Ovary (tissue), 9 donors: ENCODE measurements around the gene TCF12. TPM values are rescaled to one million over a fixed set of nuclear protein-coding genes. Genes with fewer than 3 reads are reported as not detected.

Experiments used
- DNase-seq, 5 donors: peaks; one replicate each; pipeline ENCODE4 v3.0.0-alpha.2; 2019 to 2020
- H3K27ac ChIP-seq, 2 donors: fragments of 200-600 bp; one replicate each; pipeline versions ENCODE4 v1.5.1 to v1.8.0; 2019 to 2022
- H3K27me3 ChIP-seq: fragments of 200-600 bp; one replicate; pipeline ENCODE4 v1.8.0; 2022
- H3K36me3 ChIP-seq: fragments of 200-600 bp; sonication (generic); one replicate; pipeline ENCODE4 v1.5.1; 2019
- H3K4me1 ChIP-seq: one replicate; pipeline ENCODE4 v1.8.1; 2013; ENCODE audit warnings: mild to moderate bottlenecking, moderate library complexity; ENCODE audit not compliant: insufficient read depth
- H3K4me3 ChIP-seq: fragments of 200-600 bp; sonication (generic); one replicate; pipeline ENCODE4 v1.5.1; 2017
- H3K9me3 ChIP-seq, 2 donors: fragments of 200-600 bp in 1 of 2; sonication (generic) in 1 of 2; one replicate each; pipeline versions ENCODE4 v1.5.1 to v1.8.1; 2013 to 2019; ENCODE audit warnings: mild to moderate bottlenecking in 1 of 2, moderate library complexity in 1 of 2
- EP300 ChIP-seq: sonication (generic); formaldehyde crosslinking; IDR thresholded peaks from one replicate; pipeline ENCODE4 v1.6.1; 2017; ENCODE audit warnings: antibody characterized with exemption
- POLR2A ChIP-seq: fragments of 450-650 bp; IDR thresholded peaks from one replicate; pipeline ENCODE4 v1.6.1; 2017; ENCODE audit warnings: antibody characterized with exemption, mild to moderate bottlenecking, moderate library complexity
- WGBS, 3 donors: extraction: QIAGEN DNeasy Blood & Tissue Kit in 1 of 3; methylation state at CpG; one replicate each; pipeline versions ENCODE4 v1.1.5 to v1.1.7; 2013 to 2017; 5-methylcytosine and 5-hydroxymethylcytosine counted together
- intact Hi-C, 4 donors: fragments of 100-400 bp; cut with DNase I; formaldehyde crosslinking; loops; one replicate each; pipeline versions ENCODE4 v1.11.0 to v1.15.1; 2022 to 2023
- polyA plus RNA-seq, 2 donors: library from polyadenylated mRNA; stranded (reverse); fragments of 200-250 nt in 1 of 2; fragments of 350-450 nt in 1 of 2; fragmentation: Illumina TruSeq in 1 of 2; extraction: RNeasy Lipid Tissue Mini Kit (QIAGEN cat#74804) in 1 of 2; gene quantifications; one replicate each; pipeline ENCODE4 v1.2.3, GENCODE V29; 2013 to 2014
- total RNA-seq, 7 donors: library from RNA; depleted of rRNA in 2 of 7; stranded (reverse); fragments of >200 nt in 2 of 7; fragmentation: NEBNext Ultra II Directional in 3 of 7; extraction: Animal tissue kit (Norgen Biotek cat#: 25700) in 3 of 7; gene quantifications; one replicate each; pipeline versions ENCODE4 v1.1.0 to v1.2.4, GENCODE V29; 2016 to 2023
- TF ChIP-seq, protein P1 (sequence below), 3 donors: fragments of 450-650 bp in 2 of 3; fragments of 200-600 bp in 1 of 3; IDR thresholded peaks; one replicate each; pipeline versions ENCODE4 v1.5.1 to v1.8.0; 2016 to 2022; ENCODE audit warnings: antibody characterized with exemption in 3 of 3, mild to moderate bottlenecking in 1 of 3
- donor health status: DM: no; HTN: no; CAD: no; lungs with moderate emphysema.
- donor health status: DM: no; HTN: no; CAD: no.
- donor health status: Bipolar disorder and iron deficiency.
- donor health status: DM: yes; HTN: yes; CAD: no.
- donor health status: DM: no; HTN: no; CAD: no.
- donor health status: DM: yes; HTN: yes; CAD: no.

Gene TCF12
- total and polyA plus RNA-seq, 9 donors, result 28.6 to 150 (median 116) TPM

DNA sequence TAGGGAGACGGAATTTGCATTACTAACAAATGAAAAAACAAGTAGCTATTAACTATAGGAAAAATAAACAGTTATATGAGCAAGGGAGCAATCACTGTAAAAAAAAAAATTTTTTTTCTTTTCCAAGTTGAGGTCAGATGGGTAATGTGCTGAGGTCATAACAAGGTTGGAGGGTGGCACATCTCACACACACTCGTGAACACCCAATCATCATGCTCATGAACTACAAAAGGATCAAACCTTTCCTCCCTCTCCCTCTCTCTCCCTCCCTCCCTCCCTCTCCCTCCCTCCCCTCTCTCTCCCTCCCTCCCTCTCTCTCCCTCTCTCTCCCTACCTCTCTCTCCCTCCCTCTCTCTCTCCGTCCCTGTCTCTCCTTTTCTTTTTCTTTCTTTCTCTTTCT is 360.0 kb downstream of the TCF12 start:
- no peaks in the 10 kb centered on the region for H3K36me3 ChIP-seq
- no peaks in the 10 kb centered on the region for H3K4me1 ChIP-seq
- H3K4me3 ChIP-seq, result no peak overlapping the region
- intact Hi-C loops, result no loop called here
- DNase-seq, result no peak
- no peak overlapping the region for H3K27ac ChIP-seq
- no peaks in the 10 kb centered on the region for H3K9me3 ChIP-seq
- no peaks in the 10 kb centered on the region for H3K27me3 ChIP-seq
- no peak for TF ChIP-seq POLR2A
- TF ChIP-seq EP300, result no peak
- TF ChIP-seq, protein P1, sequence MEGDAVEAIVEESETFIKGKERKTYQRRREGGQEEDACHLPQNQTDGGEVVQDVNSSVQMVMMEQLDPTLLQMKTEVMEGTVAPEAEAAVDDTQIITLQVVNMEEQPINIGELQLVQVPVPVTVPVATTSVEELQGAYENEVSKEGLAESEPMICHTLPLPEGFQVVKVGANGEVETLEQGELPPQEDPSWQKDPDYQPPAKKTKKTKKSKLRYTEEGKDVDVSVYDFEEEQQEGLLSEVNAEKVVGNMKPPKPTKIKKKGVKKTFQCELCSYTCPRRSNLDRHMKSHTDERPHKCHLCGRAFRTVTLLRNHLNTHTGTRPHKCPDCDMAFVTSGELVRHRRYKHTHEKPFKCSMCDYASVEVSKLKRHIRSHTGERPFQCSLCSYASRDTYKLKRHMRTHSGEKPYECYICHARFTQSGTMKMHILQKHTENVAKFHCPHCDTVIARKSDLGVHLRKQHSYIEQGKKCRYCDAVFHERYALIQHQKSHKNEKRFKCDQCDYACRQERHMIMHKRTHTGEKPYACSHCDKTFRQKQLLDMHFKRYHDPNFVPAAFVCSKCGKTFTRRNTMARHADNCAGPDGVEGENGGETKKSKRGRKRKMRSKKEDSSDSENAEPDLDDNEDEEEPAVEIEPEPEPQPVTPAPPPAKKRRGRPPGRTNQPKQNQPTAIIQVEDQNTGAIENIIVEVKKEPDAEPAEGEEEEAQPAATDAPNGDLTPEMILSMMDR (IDR thresholded peaks at IDR 0.05), result no peak
- 85 to 89% (median 86%) methylated on average over 3 of the region's 3 CpGs for WGBS, 3 donors

DNA sequence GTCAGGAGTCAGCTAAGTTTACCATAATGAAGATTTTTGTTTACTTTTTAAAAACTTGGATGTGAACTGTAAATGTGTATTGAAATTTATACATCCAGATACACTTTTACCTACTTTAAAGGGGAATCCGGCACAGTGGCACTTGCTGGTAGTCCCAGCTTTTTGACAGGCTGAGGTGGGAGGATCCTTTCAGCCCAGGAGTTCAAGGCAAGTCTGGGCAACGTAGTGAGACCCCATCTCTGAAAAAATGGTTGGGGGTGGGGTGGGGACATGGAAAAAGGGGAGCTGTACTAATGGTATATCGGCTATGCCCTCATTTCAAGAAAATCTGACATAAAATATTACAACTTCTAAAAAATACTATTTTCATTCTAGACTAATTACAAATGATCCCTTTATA is 362.0 kb downstream of the TCF12 start:
- Histone ChIP-seq H3K27ac (no peak overlapping the region), H3K36me3 (no peaks in the 10 kb centered on the region), H3K4me1 (no peaks in the 10 kb centered on the region), H3K27me3 (no peaks in the 10 kb centered on the region), H3K9me3 (no peaks in the 10 kb centered on the region), H3K4me3 (no peak overlapping the region)
- 93 to 95% (median 93%) methylated on average over 3 of the region's 3 CpGs for WGBS, 3 donors
- no peak for DNase-seq
- TF ChIP-seq EP300 (no peak), POLR2A (no peak)
- TF ChIP-seq, protein P1 (IDR thresholded peaks at IDR 0.05), result no peak
- intact Hi-C loops, result no loop called here

DNA sequence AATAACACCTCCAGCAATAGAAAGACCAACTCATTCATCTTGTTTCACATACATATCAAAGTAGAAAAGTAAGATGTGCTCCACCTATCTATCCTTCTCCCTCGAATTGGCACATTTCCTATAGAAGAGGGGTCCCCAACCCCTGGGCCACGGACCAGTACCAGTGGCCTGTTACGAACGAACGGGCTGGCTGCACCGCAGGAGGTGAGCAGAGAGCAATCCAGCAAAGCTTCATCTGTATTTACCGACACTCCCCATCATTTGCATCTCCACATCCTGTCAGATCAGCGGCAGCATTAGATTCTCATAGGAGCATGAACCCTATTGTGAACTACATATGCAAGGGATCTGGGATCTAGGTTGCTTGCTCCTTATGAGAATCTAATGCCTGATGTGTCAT is 362.9 kb downstream of the TCF12 start:
- Histone ChIP-seq H3K27ac (no peak overlapping the region), H3K27me3 (no peaks in the 10 kb centered on the region), H3K36me3 (no peaks in the 10 kb centered on the region), H3K4me1 (no peaks in the 10 kb centered on the region), H3K4me3 (no peak overlapping the region), H3K9me3 (no peaks in the 10 kb centered on the region)
- WGBS, 3 donors, result 89 to 92% (median 90%) methylated on average over 8 of the region's 8 CpGs
- TF ChIP-seq, protein P1 (IDR thresholded peaks at IDR 0.05), result no peak
- no peak for TF ChIP-seq POLR2A
- no peak for TF ChIP-seq EP300
- no peak for DNase-seq
- intact Hi-C loops, result no loop called here

DNA sequence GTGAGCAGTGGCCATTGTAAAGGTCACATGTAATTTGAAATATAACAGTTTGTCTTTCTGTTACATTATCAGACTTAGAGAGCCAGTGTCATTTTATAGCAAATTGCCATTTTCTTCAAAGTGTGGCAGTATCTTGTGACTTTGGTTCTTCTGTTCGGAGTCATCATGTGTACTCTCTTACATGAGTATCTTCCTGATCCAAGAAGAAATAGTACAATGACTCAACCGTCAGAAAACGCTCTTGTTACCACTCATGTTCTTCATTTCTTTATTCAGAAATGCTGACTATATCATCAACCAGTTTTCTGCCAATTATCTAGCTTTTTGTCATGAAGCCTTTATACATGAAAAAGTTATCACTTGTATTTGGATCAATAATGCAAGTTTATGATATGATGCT is 364.2 kb downstream of the TCF12 start:
- intact Hi-C loops, result no loop called here
- DNase-seq, result no peak
- Histone ChIP-seq H3K27ac (no peak overlapping the region), H3K4me3 (no peak overlapping the region), H3K36me3 (no peaks in the 10 kb centered on the region), H3K4me1 (no peaks in the 10 kb centered on the region), H3K27me3 (no peaks in the 10 kb centered on the region), H3K9me3 (no peaks in the 10 kb centered on the region)
- 93 to 96% (median 96%) methylated on average over 3 of the region's 3 CpGs for WGBS, 3 donors
- no peak for TF ChIP-seq POLR2A
- no peak for TF ChIP-seq EP300
- TF ChIP-seq, protein P1 (IDR thresholded peaks at IDR 0.05), result no peak
